Measurements from ENCODE around the gene KCNH1. TPM values are rescaled to one million over a fixed set of nuclear protein-coding genes. Genes with fewer than 3 reads are reported as not detected.

Gene KCNH1
- total and polyA plus RNA-seq, 10 donors = not detected

DNA sequence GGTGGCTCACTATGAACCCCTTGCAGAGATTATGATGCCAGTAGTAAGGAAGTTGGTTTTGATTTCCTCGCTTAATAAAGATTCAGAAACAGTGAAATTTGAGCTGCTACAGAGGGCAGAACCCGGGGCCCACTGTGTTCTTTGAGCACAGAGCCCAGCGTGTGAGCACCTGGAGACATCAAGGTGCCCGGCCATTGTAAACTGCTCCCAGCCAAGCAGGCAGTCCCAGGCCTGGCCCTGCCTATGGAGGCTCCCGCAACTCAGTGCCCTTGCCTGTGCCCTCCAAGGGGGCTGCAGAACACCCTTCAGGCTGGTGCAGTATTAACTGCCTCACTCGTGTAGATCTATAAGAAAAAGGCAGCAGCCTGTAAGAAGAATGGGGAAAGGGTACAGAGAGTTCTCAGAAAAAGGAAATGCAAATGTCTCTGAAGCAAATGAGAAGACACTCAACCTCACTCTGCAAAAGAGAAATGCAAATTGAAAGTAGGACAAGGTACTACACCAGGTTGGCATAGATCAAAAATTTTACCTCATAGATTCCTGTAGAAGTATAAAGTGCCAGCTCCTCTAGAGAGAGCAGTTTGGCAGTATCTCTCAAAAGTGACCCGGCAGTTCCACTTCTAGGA lies 481.5 kb downstream of the KCNH1 start:
- H3K9me3 ChIP-seq = no peaks in the 10 kb centered on the region
- no peak for DNase-seq
- H3K27ac ChIP-seq = no peak overlapping the region
- no peaks in the 10 kb centered on the region for H3K27me3 ChIP-seq (replicated peaks in 1 of 7)
- TF ChIP-seq POLR2A (IDR thresholded peaks at IDR 0.05) = no peak
- TF ChIP-seq POLR2AphosphoS5 (IDR thresholded peaks at IDR 0.05) = no peak
- TF ChIP-seq, protein P1, sequence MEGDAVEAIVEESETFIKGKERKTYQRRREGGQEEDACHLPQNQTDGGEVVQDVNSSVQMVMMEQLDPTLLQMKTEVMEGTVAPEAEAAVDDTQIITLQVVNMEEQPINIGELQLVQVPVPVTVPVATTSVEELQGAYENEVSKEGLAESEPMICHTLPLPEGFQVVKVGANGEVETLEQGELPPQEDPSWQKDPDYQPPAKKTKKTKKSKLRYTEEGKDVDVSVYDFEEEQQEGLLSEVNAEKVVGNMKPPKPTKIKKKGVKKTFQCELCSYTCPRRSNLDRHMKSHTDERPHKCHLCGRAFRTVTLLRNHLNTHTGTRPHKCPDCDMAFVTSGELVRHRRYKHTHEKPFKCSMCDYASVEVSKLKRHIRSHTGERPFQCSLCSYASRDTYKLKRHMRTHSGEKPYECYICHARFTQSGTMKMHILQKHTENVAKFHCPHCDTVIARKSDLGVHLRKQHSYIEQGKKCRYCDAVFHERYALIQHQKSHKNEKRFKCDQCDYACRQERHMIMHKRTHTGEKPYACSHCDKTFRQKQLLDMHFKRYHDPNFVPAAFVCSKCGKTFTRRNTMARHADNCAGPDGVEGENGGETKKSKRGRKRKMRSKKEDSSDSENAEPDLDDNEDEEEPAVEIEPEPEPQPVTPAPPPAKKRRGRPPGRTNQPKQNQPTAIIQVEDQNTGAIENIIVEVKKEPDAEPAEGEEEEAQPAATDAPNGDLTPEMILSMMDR (IDR thresholded peaks at IDR 0.05 in 8 of 11, conservative IDR thresholded peaks at IDR 0.05 in 3 of 11) = no peak
- H3K4me3 ChIP-seq = no peak overlapping the region
- 84 to 91% (median 87%) methylated on average over 7 of the region's 7 CpGs for WGBS, 5 donors
- H3K36me3 ChIP-seq = no peaks in the 10 kb centered on the region
- H3K4me1 ChIP-seq = no peaks in the 10 kb centered on the region
- intact Hi-C loops (cut with DNase I; ENCODE audit: low total_unique reads) = no loop called here

DNA sequence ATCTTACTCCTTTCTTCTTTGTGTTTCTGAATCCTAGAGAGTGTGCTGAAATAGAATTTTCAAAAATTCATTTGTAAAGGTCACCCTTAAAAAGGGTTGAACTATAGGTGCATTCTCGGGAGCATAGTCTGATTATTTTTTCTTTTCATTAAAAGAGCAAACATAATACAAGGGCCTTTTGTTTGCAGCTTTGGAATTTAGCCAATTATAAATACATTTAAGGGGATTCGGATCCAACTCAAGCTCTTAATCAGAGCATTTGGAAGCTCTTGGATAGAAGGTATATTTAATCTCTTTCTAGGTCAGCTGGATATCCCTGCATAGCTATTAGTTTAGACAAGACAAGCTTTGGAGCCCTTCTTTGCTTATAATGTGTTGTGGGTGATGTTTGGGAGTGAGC lies 483.5 kb downstream of the KCNH1 start:
- 78 to 92% (median 84%) methylated on average over 2 of the region's 2 CpGs for WGBS, 5 donors
- no peak overlapping the region for H3K27ac ChIP-seq
- no peaks in the 10 kb centered on the region for H3K27me3 ChIP-seq (replicated peaks in 1 of 7)
- intact Hi-C loops (cut with DNase I; ENCODE audit: low total_unique reads) = no loop called here
- no peaks in the 10 kb centered on the region for H3K4me1 ChIP-seq
- no peaks in the 10 kb centered on the region for H3K9me3 ChIP-seq
- no peak overlapping the region for H3K4me3 ChIP-seq
- H3K36me3 ChIP-seq = no peaks in the 10 kb centered on the region
- DNase-seq = no peak
- TF ChIP-seq, protein P1 (IDR thresholded peaks at IDR 0.05 in 8 of 11, conservative IDR thresholded peaks at IDR 0.05 in 3 of 11) = no peak
- TF ChIP-seq POLR2AphosphoS5 (IDR thresholded peaks at IDR 0.05) (no peak), POLR2A (IDR thresholded peaks at IDR 0.05) (no peak)

DNA sequence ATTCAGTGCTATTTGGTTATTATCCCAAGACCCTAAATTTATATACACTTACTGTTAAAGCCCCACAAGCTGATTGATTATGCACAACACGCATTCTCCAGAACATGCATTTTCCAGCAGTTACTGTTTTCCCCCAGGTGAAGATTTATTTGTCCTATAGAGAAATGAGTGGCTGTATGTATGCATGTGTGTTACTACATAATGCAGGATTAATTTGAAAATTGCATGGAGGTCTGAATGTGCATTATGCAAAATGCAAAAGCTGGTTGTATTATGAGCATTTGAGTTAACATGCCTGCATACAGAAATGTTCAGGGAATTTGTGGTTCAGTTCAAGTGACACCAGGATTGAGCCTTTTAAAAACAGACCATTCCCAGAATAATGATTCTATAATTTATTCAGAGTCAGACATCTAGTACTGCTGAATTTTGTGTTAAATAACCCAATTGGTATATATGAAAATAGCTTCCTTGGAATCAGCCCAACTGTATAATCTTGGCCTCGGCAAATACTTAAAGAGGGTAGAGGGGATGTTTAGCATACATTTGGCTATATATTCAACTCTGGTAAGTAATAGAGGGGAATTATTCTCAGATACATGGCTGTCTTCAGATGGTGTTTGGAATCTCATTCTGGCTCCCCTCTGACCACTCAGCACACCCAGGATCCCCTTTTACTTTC lies 485.2 kb downstream of the KCNH1 start:
- Histone ChIP-seq H3K36me3 (no peaks in the 10 kb centered on the region), H3K27me3 (replicated peaks in 1 of 7) (no peaks in the 10 kb centered on the region), H3K4me3 (no peak overlapping the region), H3K27ac (no peak overlapping the region), H3K4me1 (no peaks in the 10 kb centered on the region), H3K9me3 (no peaks in the 10 kb centered on the region)
- intact Hi-C loops (cut with DNase I; ENCODE audit: low total_unique reads) = no loop called here
- 50 to 92% (median 75%) methylated on average over 2 of the region's 2 CpGs for WGBS, 5 donors
- DNase-seq = no peak
- TF ChIP-seq POLR2AphosphoS5 (IDR thresholded peaks at IDR 0.05) (no peak), POLR2A (IDR thresholded peaks at IDR 0.05) (no peak)
- TF ChIP-seq, protein P1 (IDR thresholded peaks at IDR 0.05 in 8 of 11, conservative IDR thresholded peaks at IDR 0.05 in 3 of 11) = no peak
